Stimulated activated CD4-positive, alpha-beta T cell treated with anti-CD3 and anti-CD28 coated beads, Interleukin-4, amount 100 ng/mL, for 48 hours (primary cell): ENCODE measurements around the gene ESR2.
"Not testable (repeated sequence)": the region's sequence is repeated elsewhere in the genome, so short reads cannot be mapped to it uniquely, and the experiment has no call there.

ENCODE experiments used
- DNase-seq, 2 donors: peaks; one replicate each; pipeline ENCODE4 v3.0.0-alpha.2; 2020; ENCODE audit warnings: low read depth in 2 of 2

The ESR2 gene

DNA sequence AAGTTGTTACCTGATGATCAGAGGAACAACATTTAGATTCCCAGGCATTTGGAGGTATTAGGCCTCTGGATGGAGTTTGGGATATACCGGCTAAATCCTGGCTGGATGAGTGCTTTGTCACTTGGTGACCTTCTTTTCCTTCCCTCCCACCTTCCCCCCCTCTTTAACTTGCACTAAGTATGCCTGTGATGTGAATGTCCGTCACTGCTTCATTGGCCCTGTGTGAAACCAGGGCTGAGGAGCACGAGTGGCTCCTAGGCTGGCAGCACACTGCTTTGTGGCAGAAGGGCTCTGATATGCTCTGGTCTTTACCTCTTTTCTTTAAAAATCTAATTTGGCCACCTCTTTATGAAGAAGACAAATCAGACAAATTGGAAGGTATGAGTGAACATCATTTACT is 95.7 kb downstream of the ESR2 start:
- no peak for DNase-seq

DNA sequence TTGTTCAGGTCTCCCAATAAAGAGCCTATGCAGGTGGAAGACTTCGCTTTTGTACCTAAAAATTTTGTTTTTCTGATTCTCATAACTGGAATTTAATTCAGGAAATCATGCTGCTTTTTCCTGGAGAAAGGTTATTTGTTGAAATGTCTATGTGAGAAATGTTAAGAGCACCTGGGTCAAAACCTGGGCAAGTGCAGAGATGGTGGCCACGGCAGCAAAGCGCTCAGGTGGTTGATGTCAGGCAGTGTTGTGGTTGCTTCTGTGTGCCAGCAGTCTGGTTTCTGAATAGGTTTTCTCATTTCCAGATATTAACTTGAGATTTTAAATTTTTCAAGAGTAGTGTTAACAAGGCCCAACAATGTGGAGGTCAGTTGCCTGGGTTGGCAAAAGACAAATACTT is 96.2 kb downstream of the ESR2 start:
- no peak for DNase-seq

DNA sequence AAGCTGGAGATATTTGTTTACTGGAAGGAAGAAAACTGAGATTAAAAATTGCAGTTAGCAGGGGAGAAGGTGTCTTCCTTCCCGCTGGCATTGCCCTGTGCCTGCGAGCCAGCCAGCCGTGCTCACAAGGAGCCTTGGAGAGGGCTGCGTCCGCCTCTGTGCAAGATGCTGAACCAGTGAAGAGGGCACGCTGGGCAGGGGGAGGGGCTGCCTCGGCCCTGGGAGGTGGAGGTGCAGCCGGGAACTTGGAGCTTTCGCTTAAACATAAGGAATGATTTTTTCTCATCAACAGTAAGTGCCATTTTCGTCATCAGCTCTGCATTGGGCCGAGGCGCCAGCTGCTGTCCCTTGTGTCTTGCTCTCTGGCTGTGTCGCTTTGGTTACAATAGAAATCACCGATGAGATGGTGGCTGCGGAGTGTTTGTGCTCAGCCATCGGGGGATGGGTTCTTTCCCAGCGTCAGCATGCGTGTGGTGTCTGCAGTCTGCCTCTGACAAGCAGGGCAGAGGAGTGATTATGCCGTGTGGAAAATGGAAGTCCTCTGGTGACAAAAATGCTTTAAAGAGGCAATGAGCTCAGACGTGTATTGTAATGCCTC is 97.3 kb downstream of the ESR2 start:
- no peak for DNase-seq

DNA sequence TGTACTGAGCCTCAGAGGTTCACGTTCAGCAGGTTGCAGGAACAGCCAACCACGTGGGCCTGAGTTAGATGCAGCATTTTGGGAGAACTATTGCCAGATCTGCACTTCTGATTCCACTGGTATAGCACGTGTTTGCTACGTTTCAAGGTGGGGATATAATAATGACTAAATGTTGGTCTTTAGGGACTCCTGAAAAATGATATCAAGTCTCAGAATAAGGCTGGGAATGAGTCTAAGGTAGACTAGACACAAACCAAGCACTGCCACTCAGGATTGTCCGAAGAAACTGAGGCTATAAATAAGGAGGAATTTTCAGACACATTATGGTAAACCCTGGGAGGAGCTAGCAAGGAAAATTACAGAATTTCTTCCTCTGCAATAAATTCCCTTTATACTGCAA is 98.1 kb downstream of the ESR2 start:
- no peak for DNase-seq

DNA sequence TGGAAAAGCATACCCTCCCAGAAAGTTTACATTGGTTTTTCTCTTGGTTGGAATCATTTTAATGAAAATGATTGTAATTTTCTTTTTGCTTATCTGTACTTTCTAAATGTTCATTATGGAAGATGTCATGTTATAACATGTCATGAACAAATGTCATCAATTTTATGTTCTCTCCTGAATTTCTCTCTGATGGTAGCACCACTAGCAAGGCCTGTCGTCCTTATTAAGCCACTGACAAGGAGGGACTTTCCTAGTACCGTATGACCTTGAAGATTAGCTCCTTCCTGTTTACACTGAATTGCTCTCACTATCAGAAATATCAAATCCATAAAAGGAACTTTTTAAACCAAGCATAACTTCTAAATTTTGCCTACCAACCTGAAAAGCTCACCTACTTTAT is 99.0 kb downstream of the ESR2 start:
- no peak for DNase-seq

DNA sequence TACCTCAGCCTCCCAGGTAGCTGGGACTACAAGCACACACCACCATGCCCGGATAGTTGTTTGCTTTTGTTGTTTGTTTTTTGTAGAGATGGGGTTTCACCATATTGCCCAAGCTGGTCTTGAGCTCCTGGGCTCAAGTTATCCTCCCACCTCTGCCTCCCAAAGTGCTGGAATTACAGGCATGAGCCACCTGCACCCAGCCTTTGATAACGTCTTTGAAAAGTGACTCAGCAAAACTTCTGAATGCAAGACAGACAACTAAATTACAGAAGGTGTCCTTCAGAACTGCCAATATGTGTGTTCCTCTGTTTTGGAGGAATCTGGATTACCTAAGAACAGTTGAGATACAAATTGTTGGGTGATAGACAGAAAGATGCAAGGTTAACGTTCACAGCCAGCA is 99.8 kb downstream of the ESR2 start:
- no peak for DNase-seq

DNA sequence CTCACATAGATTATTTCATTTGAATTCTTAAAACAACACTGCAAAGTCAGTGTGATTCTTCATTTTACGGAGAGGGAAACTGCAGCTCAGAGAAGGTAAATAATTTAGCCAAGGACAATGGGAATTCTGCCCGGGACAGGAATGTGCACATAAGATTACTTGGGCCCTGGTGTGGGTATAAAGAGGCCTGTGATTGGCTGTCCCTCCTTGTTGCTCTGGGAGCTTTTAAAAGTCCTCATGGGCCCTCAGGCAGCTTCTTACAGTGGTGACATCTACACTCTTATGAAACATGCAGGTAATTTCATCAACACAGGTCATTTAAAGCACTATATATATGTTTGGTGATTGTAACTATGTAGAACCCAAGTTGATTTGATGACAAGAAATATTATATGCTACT is 100.3 kb downstream of the ESR2 start:
- DNase-seq, result no peak

DNA sequence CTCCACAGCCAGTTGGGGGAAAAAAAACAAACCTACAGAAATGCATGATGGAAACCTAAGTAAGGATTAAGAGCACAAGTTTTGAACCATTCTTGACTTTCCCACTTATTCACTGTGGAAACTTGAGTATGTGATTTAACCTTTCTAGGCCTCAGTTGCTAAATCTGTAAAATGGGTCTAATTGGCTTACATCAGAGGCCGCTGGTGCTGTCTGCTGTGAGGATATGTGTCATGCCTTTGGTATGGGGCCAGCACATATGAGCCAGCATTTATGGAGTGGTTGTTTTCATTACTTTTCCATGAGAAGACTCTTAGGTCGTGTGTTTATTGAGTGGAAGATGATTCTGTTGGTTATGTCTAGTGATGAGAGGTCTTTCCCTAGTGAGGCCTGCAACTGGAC is 102.4 kb downstream of the ESR2 start:
- no peak for DNase-seq

DNA sequence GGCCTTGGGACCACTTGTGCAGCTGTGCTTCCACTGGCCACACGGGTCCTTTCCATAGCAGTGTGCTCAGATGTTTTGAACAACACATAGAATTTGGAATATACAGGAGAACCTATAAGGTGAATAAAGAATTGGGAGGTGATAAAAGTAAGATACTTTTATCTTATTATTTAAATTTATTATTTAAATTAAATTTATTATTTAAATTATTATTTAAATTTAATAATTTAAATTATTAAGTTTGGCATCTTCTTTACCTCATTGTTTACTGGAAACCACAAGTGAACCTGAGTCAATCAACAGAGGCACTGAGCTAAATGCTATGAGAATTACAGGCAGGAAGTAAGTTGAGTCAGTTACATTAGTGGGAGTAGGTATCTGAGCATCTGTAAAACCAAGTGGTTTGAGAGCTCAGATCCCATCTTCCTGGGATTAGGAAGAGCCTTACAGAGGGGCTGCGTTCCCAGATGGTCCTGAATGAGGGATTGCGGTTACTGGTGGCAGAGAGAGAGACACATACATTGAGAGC is 103.1 kb downstream of the ESR2 start:
- DNase-seq, result no peak

DNA sequence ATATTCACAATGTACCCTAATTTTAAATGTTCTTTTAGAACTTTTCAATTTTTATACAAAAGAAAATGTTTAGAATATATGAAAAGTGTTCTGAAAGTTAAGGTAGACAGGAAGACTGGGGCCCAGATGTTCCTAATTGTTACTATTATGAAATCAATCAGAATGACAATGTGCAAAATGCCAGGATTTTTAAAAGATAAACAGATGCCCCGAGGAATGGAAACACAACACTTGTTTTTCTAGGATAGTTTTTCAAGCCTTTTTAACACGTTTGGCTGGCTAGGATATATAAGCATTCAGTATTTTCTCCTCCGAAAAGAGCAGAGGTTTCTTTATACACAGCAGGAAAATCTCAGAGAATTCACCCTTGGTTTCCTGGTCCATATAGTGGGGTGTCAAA is 106.8 kb downstream of the ESR2 start:
- DNase-seq, result no peak

DNA sequence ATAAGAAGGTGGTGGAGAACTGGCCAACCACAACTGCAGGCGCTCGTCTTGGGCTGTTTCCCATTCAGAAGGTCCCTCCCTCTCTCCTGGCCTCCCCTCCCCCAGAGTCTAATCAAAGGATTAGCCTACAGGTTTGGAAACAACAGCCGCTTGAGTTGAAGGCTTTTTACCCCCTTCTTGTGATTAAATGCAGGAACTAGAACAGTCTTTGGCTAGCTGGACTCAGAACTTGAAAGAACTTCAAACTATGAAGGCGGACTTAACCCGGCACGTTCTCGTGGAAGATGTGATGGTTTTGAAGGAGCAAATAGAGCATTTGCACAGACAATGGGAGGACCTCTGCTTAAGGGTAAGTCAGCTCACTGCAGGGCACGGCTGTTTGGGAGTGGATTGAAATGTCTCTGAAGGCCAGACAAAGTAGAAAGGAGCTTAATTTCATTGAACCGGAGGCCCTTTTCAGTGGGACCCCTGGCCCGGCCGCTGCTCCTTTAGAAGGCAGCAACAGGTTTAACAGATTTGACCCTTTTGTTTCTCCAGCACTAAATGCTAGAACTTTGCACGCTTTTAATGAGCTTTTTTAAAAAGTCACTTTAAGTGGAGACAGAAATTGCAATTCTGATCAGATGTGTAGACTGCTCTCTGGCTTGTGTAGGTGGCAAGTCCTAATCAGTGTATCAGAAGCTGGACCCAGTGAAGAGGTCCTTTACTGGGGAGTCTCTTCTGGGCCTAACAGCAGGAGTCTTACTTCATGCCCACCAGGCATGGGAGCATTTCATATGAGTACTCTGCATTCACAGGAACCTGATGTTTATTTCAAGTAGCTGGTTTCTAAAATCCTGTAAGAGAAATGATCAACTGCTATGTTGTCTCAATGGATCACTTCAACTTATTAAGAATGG is 107.7 kb downstream of the ESR2 start:
- no peak for DNase-seq

DNA sequence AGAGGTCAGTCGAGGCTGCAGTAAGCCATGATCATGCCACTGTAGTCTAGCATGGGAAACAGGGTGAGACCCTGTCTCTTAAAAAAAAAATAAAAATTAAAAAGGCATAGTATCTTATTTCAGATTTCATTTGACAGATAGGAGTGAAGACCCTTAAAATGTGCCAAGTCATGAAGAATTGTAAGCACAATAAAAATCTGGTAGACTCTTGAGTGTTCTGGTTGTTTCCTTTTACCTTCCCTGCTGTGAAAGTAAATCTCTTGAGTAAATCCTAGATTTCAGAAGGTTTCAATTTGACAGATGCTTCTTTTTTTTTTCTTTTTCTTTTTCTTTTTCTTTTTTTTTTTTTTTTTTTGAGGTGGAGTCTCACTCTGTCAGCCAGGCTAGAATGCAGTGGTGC is 109.0 kb downstream of the ESR2 start:
- no peak for DNase-seq

DNA sequence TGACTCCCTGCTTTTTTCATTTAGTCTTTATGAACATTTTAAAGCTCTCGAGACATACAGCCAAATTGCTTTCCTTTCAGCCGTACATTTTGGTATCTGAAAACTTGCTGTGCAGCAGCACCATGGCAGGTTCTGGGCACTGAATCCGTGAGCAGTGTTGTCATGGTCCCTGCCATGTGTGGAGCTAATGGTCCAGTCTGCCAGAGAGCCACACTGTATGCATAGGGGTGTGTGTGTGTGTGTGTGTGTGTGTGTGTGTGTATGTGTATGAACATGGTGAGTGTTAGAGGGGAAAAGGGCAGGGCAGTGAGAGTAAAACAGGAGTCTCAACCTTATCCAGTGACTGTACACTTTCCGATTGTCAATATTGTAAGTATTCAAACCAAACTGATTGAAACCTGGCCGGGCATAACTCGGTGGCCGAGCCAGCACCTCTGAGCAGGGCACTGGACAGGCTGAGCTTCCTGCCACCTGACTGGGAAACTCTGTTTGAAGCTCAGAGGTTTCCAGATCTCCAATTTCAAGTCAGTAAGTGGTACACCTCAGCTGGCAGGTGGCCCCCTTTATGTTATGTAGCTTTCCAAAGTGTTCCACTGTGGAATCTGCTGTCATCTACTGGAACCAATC is 110.0 kb downstream of the ESR2 start:
- no peak for DNase-seq

DNA sequence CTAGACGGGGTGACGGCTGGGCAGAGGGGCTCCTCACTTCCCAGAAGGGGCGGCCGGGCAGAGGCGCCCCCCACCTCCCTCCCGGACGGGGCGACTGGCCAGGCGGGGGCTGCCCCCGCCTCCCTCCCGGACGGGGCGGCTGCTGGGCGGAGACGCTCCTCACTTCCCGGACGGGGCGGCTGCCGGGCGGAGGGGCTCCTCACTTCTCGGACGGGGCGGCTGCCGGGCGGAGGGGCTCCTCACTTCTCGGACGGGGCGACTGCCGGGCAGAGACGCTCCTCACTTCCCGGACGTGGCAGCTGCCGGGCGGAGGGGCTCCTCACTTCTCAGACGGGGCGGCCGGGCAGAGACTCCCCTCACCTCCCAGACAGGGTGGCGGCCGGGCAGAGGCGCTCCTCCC is 111.3 kb downstream of the ESR2 start:
- DNase-seq, result not testable (repeated sequence)

DNA sequence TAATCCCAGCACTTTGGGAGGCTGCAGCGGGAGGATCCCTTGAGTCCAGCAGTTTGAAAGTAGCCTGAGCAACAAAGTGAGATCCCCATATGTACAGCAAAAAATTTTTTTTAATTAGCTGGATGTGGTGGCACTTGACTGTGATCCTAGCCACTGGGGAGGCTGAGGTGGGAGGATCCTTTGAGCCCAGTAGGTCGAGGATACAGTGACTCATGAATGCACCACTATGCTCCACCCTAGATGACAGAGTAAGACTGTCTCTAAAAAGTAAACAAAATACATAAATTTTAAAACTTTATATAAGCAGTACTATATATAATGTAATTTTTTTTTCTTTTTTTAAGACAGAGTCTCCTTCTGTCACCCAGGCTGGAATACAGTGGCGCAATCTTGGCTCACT is 115.4 kb downstream of the ESR2 start:
- DNase-seq, result no peak

DNA sequence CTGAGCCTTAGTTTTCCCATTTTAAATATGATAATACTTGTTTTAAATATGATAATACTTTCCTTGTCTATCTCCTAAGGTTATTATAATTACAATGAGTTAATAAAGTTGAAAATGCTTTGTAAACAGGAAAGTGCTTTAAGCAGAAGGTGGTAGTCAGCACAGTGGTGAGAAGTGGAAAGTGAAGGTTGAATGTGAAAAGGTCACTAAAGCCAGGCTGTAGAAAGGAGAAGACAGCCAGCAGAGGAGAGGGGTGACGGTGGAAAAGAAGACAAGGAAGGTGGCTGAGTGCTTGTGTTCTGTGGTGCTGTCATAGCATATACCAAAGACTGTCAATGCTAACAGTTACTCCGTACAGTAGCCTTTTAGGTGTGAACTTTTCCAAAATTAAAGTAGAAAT is 117.8 kb downstream of the ESR2 start:
- DNase-seq, result no peak

DNA sequence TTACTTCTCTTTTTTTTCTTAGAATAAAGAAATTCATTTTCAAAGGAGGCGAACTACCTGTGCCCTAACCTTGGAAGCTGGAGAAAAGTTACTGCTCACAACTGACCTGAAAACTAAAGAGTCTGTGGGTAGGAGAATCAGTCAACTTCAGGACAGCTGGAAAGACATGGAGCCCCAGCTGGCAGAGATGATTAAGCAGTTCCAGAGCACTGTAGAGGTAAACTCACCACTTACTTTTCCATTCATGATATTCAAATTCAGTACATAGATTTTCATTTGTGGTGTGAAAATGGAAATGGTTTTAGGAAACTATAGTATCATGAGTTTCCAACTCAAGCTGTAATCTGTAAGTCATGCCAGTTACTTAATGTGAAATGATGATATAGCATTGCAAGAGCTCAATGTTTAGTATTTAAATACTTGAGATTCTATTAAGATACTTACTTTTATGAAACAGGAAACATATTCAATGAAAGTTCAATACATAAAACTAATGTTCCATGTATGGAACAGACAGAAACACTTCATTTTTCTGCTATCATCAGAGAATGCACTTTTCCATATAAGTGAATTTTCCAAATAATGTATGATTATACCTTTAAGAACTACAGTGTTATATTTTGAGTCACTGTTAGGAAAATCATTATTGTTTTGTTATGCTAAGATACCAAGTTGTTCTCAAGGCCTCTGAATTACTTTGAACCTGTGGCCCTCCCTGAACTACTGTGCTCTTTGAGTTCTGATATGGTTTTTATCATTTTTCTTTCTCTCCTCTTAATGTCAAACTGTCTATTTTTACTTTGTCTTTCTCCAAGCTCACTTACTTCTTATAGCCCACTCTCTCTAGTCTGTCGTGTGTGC is 119.0 kb downstream of the ESR2 start:
- peak in 1 of 2 donors; percentile 11 for DNase-seq

DNA sequence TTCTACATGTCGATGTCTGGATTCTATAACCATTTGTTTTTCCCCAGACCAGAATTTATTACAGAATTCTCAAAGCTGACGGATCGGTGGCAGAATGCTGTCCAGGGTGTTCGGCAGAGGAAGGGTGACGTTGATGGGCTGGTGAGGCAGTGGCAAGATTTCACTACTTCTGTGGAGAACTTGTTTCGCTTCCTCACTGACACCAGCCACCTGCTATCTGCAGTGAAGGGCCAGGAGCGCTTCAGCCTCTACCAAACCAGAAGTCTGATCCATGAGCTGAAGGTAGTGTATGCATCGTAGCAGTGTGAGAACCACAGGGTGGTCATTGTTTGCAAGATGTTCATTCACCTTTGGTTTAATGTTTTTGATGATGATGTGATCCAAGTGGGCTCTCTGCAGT is 124.0 kb downstream of the ESR2 start:
- DNase-seq, result no peak

DNA sequence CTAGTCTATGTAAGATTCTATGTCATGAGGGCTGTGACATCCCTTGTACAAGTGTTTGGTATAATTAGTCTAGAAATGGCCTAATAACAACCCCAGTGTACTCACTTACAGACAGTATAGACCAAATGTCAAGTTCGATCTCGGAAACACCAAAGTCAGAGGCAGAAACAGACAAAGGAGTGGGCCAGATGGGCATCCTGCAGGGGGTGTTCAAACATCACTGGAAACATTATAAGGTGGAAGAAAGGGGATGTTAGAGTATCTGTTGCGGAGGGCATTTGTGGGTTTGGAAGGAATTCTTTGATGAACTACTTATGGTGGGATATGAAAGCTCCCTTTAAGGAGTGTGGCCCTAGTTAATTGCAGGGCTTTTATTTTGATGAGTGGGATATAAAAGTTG is 134.6 kb downstream of the ESR2 start:
- no peak for DNase-seq

DNA sequence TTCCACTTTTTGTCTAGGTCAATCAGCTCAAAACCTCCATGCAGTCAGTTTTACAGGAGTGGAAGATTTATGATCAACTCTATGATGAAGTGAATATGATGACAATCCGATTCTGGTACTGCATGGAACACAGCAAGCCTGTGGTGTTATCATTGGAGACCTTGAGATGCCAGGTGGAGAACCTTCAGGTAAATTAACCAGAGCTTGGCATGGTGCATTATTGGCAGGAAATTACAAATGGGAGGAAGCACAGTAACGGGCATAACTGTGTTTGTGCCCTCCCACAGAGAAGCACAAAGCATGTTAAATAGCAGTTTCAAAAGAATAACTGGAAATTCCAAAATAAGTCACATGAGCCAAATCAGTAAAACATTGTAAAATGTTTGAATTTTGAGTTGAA is 135.6 kb downstream of the ESR2 start:
- DNase-seq, result no peak

DNA sequence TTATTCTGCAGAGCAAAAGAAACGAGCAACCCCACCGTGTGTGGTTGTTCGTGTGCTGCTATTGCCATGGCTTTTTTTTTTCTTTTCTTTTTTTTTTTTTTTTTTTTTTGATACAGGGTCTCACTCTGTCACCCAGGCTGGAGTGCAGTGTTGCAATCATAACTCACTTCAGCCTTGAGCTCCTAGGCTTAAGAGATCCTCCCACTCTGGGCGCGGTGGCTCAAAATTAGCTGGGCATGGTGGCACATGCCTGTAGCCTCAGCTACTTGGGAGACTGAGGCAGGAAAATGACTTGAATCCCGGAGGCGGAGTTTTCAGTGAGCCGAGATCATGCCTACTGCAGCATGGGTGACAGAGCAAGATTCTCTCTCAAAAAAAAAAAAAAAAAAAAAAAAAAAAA is 144.2 kb downstream of the ESR2 start:
- no peak for DNase-seq
